ENCODE data around the gene ORAI3. TPM values are rescaled to one million over a fixed set of nuclear protein-coding genes. Genes with fewer than 3 reads are reported as not detected.

The ORAI3 gene
- total and polyA plus RNA-seq, 2 of the 13 experiments (the other 11 are each of a cell fraction or from before 2014, with no cell fraction given): 11.4 to 32.0 TPM

GRCh38 chr16:30949650-30950515, 1.0 kb downstream of the ORAI3 start (continued):
- TF ChIP-seq FIP1L1 (IDR thresholded peaks at IDR 0.05; ENCODE audit: borderline replicate concordance, insufficient read depth, low read depth, low read length) (0 out of 2 replicates have a peak, but pooled peaks have one; percentile 76), ZNF276 (CRISPR knock-in tag; IDR thresholded peaks at IDR 0.05; ENCODE audit: low read depth) (peak; percentile 89; the same call in 1 of the 2 replicates), KLF15 (CRISPR knock-in tag; IDR thresholded peaks at IDR 0.05; ENCODE audit: borderline replicate concordance) (no peak; the same call in 1 of the 2 replicates), ETV5 (CRISPR knock-in tag; IDR thresholded peaks at IDR 0.05; ENCODE audit: borderline replicate concordance) (peak; percentile 98), SSRP1 (CRISPR knock-in tag; IDR thresholded peaks at IDR 0.05) (0 out of 2 replicates have a peak, but pooled peaks have one; percentile 87), RXRA (CRISPR knock-in tag; IDR thresholded peaks at IDR 0.05) (peak; percentile 95), ZNF724P (CRISPR knock-in tag; IDR thresholded peaks at IDR 0.05; ENCODE audit: borderline replicate concordance) (peak; percentile 72; the same call in 1 of the 2 replicates), ZNF572 (CRISPR knock-in tag; IDR thresholded peaks at IDR 0.05) (no peak; the same call in 1 of the 2 replicates), MED1 (CRISPR knock-in tag; IDR thresholded peaks at IDR 0.05) (peak; percentile 93), ZNF556 (CRISPR knock-in tag; IDR thresholded peaks at IDR 0.05; ENCODE audit: borderline replicate concordance) (peak; percentile 95), SP1 (IDR thresholded peaks at IDR 0.05) (no peak), SP1 (CRISPR knock-in tag; IDR thresholded peaks at IDR 0.05) (peak; percentile 84), REXO4 (CRISPR knock-in tag; IDR thresholded peaks at IDR 0.05; ENCODE audit: borderline replicate concordance) (no peak), ZNF354B (CRISPR knock-in tag; IDR thresholded peaks at IDR 0.05) (no peak; the same call in 1 of the 2 replicates), TP53 (CRISPR knock-in tag; conservative IDR thresholded peaks at IDR 0.05) (peak; percentile 83; the same call in 1 of the 2 replicates), PAXIP1 (CRISPR knock-in tag; conservative IDR thresholded peaks at IDR 0.05) (peak; percentile 91), ZNF891 (CRISPR knock-in tag; IDR thresholded peaks at IDR 0.05) (no peak), HDAC2 (CRISPR knock-in tag; IDR thresholded peaks at IDR 0.05) (peak; percentile 90), JUND (CRISPR knock-in tag; IDR thresholded peaks at IDR 0.05) (peak; percentile 64; the same call in 1 of the 2 replicates), ZSCAN20 (CRISPR knock-in tag; IDR thresholded peaks at IDR 0.05; ENCODE audit: borderline replicate concordance) (no peak), SP4 (CRISPR knock-in tag; IDR thresholded peaks at IDR 0.05) (peak; percentile 83)
- TF ChIP-seq, protein P1, sequence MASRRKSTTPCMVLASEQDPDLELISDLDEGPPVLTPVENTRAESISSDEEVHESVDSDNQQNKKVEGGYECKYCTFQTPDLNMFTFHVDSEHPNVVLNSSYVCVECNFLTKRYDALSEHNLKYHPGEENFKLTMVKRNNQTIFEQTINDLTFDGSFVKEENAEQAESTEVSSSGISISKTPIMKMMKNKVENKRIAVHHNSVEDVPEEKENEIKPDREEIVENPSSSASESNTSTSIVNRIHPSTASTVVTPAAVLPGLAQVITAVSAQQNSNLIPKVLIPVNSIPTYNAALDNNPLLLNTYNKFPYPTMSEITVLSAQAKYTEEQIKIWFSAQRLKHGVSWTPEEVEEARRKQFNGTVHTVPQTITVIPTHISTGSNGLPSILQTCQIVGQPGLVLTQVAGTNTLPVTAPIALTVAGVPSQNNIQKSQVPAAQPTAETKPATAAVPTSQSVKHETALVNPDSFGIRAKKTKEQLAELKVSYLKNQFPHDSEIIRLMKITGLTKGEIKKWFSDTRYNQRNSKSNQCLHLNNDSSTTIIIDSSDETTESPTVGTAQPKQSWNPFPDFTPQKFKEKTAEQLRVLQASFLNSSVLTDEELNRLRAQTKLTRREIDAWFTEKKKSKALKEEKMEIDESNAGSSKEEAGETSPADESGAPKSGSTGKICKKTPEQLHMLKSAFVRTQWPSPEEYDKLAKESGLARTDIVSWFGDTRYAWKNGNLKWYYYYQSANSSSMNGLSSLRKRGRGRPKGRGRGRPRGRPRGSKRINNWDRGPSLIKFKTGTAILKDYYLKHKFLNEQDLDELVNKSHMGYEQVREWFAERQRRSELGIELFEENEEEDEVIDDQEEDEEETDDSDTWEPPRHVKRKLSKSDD (CRISPR knock-in tag; IDR thresholded peaks at IDR 0.05; ENCODE audit: low read depth): no peak; the same call in 1 of the 2 replicates
